SK-N-SH (cell line): ENCODE measurements around the gene PPP1R1B. TPM values are rescaled to one million over a fixed set of nuclear protein-coding genes. Genes with fewer than 3 reads are reported as not detected.
A peak's percentile ranks its signal among the peaks of the same experiment; 100 is the strongest.

ENCODE experiments used
- CTCF ChIA-PET: fragments of 300-600, 350-600 bp; formaldehyde crosslinking; extraction: SDS; loops from one replicate; lab custom pipeline; 2021; lab: Yijun Ruan, JAX
- POLR2A ChIA-PET: fragments of 350-600 bp; sonication (Branson Sonifier 250); formaldehyde crosslinking; extraction: SDS; loops from one replicate; lab custom pipeline; 2020; ENCODE audit warnings: antibody characterized with exemption, inconsistent platforms; lab: Yijun Ruan, JAX
- DNase-seq: peaks from one replicate; pipeline ENCODE4 v3.0.0; 2012
- H2AFZ ChIP-seq: fragments of 200-600 bp; sonication (generic); 2 replicates; pipeline ENCODE4 v1.8.1; 2016; ENCODE audit warnings: antibody characterized with exemption, mild to moderate bottlenecking, low read depth
- H3F3A ChIP-seq: fragments of 200-600 bp; sonication (generic); replicated peaks from 2 replicates; pipeline ENCODE3; 2016; ENCODE audit warnings: antibody characterized with exemption, mild to moderate bottlenecking; ENCODE audit not compliant: insufficient read depth
- H3K27ac ChIP-seq, 2 experiments: fragments of 200-500 bp in 1 of 2; fragments of 200-600 bp in 1 of 2; sonication (Bioruptor generic) in 1 of 2; sonication (generic), shearing (Covaris generic) in 1 of 2; 2 replicates each; pipeline versions ENCODE4 v1.5.1 to v1.6.1; 2014 to 2016; ENCODE audit warnings: low read depth in 2 of 2, inconsistent platforms in 1 of 2, low read length in 1 of 2, mild to moderate bottlenecking in 1 of 2, mixed read lengths in 1 of 2
- H3K27me3 ChIP-seq: fragments of 200-600 bp; sonication (generic), shearing (Covaris generic); 2 replicates; pipeline ENCODE4 v1.6.1; 2016; ENCODE audit warnings: mixed run types; ENCODE audit not compliant: insufficient read depth
- H3K36me3 ChIP-seq, 2 experiments: fragments of 200-500 bp in 1 of 2; fragments of 200-600 bp in 1 of 2; sonication (Bioruptor generic) in 1 of 2; sonication (generic) in 1 of 2; replicated peaks in 1 of 2; 2 replicates each; pipeline versions ENCODE3 to v1.5.1; 2014 to 2016; ENCODE audit warnings: low read length in 1 of 2, mild to moderate bottlenecking in 1 of 2; ENCODE audit not compliant: insufficient read depth in 2 of 2, control insufficient read depth in 1 of 2
- H3K4me1 ChIP-seq, 2 experiments: fragments of 200-500 bp in 1 of 2; fragments of 200-600 bp in 1 of 2; sonication (Bioruptor generic) in 1 of 2; sonication (generic), shearing (Covaris generic) in 1 of 2; 2 replicates each; pipeline versions ENCODE4 v1.5.1 to v1.6.1; 2014 to 2016; ENCODE audit warnings: low read depth in 1 of 2, low read length in 1 of 2, mixed run types in 1 of 2; ENCODE audit not compliant: insufficient read depth in 2 of 2, control insufficient read depth in 1 of 2
- H3K4me2 ChIP-seq: fragments of 200-600 bp; sonication (generic), shearing (Covaris generic); 2 replicates; pipeline ENCODE4 v1.6.1; 2017; ENCODE audit warnings: mixed run types
- H3K4me3 ChIP-seq, 2 experiments: fragments of 200-500 bp in 1 of 2; fragments of 200-600 bp in 1 of 2; sonication (Bioruptor generic) in 1 of 2; sonication (generic), shearing (Covaris generic) in 1 of 2; 2 replicates each; pipeline versions ENCODE4 v1.5.1 to v1.8.1; 2014 to 2016; ENCODE audit warnings: low read depth in 2 of 2, inconsistent platforms in 1 of 2, low read length in 1 of 2, mild to moderate bottlenecking in 1 of 2, mixed read lengths in 1 of 2, moderate library complexity in 1 of 2
- H3K79me2 ChIP-seq: fragments of 200-600 bp; sonication (generic); 2 replicates; pipeline ENCODE4 v1.8.1; 2017; ENCODE audit warnings: mild to moderate bottlenecking; ENCODE audit not compliant: insufficient read depth
- H3K9ac ChIP-seq: fragments of 200-600 bp; sonication (generic); 2 replicates; pipeline ENCODE4 v1.6.1; 2017; ENCODE audit warnings: mixed run types
- H3K9me2 ChIP-seq: fragments of 200-600 bp; sonication (generic); 2 replicates; pipeline ENCODE4 v1.6.1; 2017; ENCODE audit warnings: mixed run types
- H3K9me3 ChIP-seq: fragments of 200-600 bp; sonication (generic); 2 replicates; pipeline ENCODE4 v1.6.1; 2017; ENCODE audit warnings: mixed run types, mild to moderate bottlenecking, moderate library complexity
- H4K20me1 ChIP-seq: fragments of 200-600 bp; sonication (generic); 2 replicates; pipeline ENCODE4 v1.6.1; 2017; ENCODE audit warnings: mild to moderate bottlenecking, mixed run types; ENCODE audit not compliant: insufficient read depth
- CTCF ChIP-seq: fragments of 200-600 bp; sonication (generic); IDR thresholded peaks from 2 replicates; pipeline ENCODE4 v1.6.1; 2017; ENCODE audit warnings: antibody characterized with exemption, mild to moderate bottlenecking, moderate library complexity
- EP300 ChIP-seq, 2 experiments: IDR thresholded peaks; 2 replicates each; pipeline versions ENCODE4 v1.4.0 to v1.6.1; 2012; ENCODE audit warnings: borderline replicate concordance in 1 of 2, low read depth in 1 of 2, low read length in 1 of 2
- EZH2phosphoT487 ChIP-seq: fragments of 200-600 bp; sonication (generic); IDR thresholded peaks from 2 replicates; pipeline ENCODE4 v1.6.1; 2017; ENCODE audit warnings: low read depth, mixed run types, mild to moderate bottlenecking, antibody characterized with exemption, moderate library complexity, borderline replicate concordance
- FOXM1 ChIP-seq: IDR thresholded peaks from 2 replicates; pipeline ENCODE4 v1.4.0; 2012; ENCODE audit warnings: low read depth, mild to moderate bottlenecking
- GABPA ChIP-seq: IDR thresholded peaks from 2 replicates; pipeline ENCODE4 v1.4.0; 2012; ENCODE audit warnings: low read depth, mild to moderate bottlenecking
- JUND ChIP-seq: IDR thresholded peaks from 2 replicates; pipeline ENCODE4 v1.4.0; 2012
- NFIC ChIP-seq: IDR thresholded peaks from 2 replicates; pipeline ENCODE4 v1.4.0; 2012; ENCODE audit warnings: borderline replicate concordance
- PBX3 ChIP-seq: IDR thresholded peaks from 2 replicates; pipeline ENCODE4; 2012
- POLR2AphosphoS5 ChIP-seq: IDR thresholded peaks from 2 replicates; pipeline ENCODE4 v1.6.1; 2012; ENCODE audit warnings: low read depth, low read length
- RCOR1 ChIP-seq: fragments of 150-350 bp; IDR thresholded peaks from 2 replicates; pipeline ENCODE4 v1.6.1; 2017; ENCODE audit warnings: antibody characterized with exemption, low read length
- RXRA ChIP-seq: IDR thresholded peaks from 2 replicates; pipeline ENCODE4 v1.4.0; 2012; ENCODE audit warnings: low read depth, mild to moderate bottlenecking, borderline replicate concordance
- SIN3A ChIP-seq: IDR thresholded peaks from 2 replicates; pipeline ENCODE4 v1.6.1; 2012; ENCODE audit warnings: low read depth, mild to moderate bottlenecking, low read length, moderate library complexity, borderline replicate concordance
- SMC3 ChIP-seq: IDR thresholded peaks from 2 replicates; pipeline ENCODE4 v1.6.1; 2012; ENCODE audit warnings: low read depth, low read length, improper control_type of control experiment
- TCF12 ChIP-seq: IDR thresholded peaks from 2 replicates; pipeline ENCODE4 v1.4.0; 2012
- TEAD4 ChIP-seq: IDR thresholded peaks from 2 replicates; pipeline ENCODE4 v1.4.0; 2012; ENCODE audit warnings: mild to moderate bottlenecking, borderline replicate concordance; ENCODE audit not compliant: insufficient read depth
- USF2 ChIP-seq: fragments of 150-350 bp; IDR thresholded peaks from 2 replicates; pipeline ENCODE4 v1.6.1; 2017; ENCODE audit warnings: antibody characterized with exemption, low read length, low read depth, borderline replicate concordance
- WGBS: methylation state at CpG from one replicate; pipeline ENCODE4 v1.1.6; 2017; ENCODE audit warnings: low lambda C conversion rate; 5-methylcytosine and 5-hydroxymethylcytosine counted together
- polyA plus RNA-seq, 3 experiments: library from polyadenylated mRNA; depleted of rRNA; stranded (reverse); fragments of >200 nt; gene quantifications; 2 replicates each; pipeline ENCODE4 v1.2.3, GENCODE V29; 2012
- TF ChIP-seq, protein P1 (sequence below): IDR thresholded peaks from 2 replicates; pipeline ENCODE4 v1.4.0; 2012; ENCODE audit warnings: low read depth
- TF ChIP-seq, protein P2 (sequence below): fragments of 150-350 bp; IDR thresholded peaks from 2 replicates; pipeline ENCODE4 v1.6.1; 2016; ENCODE audit warnings: mild to moderate bottlenecking, low read depth, low read length

PPP1R1B gene
- polyA plus RNA-seq, 1 of the 3 experiments (the other 2 are of a cell fraction) = 0.07 TPM

- no peaks in the 10 kb centered on the region for H3F3A ChIP-seq
- 90% methylated on average over 2 of the region's 2 CpGs for WGBS
- no peaks in the 10 kb centered on the region for H3K9me3 ChIP-seq
- H3K9me2 ChIP-seq = no peaks in the 10 kb centered on the region
- CTCF ChIA-PET = interaction anchor here (0.7 to 15.8 kb wide), 10 partner anchors 9 to 64 kb away, joined by 3 to 279 read pairs (median 6); partner anchors contain the start of genes MIEN1 and PPP1R1B
- no peak overlapping the region for H2AFZ ChIP-seq
- H3K4me2 ChIP-seq = no peak overlapping the region
- no peak for DNase-seq
- POLR2A ChIA-PET = interaction anchor here (1.2 to 1.3 kb wide), 2 partner anchors 14 to 22 kb away, joined by 3 read pairs; partner anchors contain the start of gene PGAP3
- H3K79me2 ChIP-seq = no peaks in the 10 kb centered on the region
- no peak overlapping the region for H3K4me3 ChIP-seq
- peaks cover 0 to 10% of the 10 kb centered on the region in 2 experiments; a peak in 1 of 4 replicates for H3K4me1 ChIP-seq
- H3K36me3 ChIP-seq = peaks cover 0 to 10% of the 10 kb centered on the region in 2 experiments
- no peak for TF ChIP-seq EZH2phosphoT487
- TF ChIP-seq TEAD4 = no peak
- no peak for TF ChIP-seq EP300 (IDR thresholded peaks at IDR 0.05; ENCODE audit: borderline replicate concordance in 1 of 2, low read depth in 1 of 2, low read length in 1 of 2)
- no peak overlapping the region for H3K9ac ChIP-seq
- H3K27me3 ChIP-seq = no peaks in the 10 kb centered on the region
- H4K20me1 ChIP-seq = no peaks in the 10 kb centered on the region
- H3K27ac ChIP-seq = no peak overlapping the region
Observed at GRCh38 chr17:39666231-39666600, 39.5 kb downstream of the PPP1R1B start.

DNA sequence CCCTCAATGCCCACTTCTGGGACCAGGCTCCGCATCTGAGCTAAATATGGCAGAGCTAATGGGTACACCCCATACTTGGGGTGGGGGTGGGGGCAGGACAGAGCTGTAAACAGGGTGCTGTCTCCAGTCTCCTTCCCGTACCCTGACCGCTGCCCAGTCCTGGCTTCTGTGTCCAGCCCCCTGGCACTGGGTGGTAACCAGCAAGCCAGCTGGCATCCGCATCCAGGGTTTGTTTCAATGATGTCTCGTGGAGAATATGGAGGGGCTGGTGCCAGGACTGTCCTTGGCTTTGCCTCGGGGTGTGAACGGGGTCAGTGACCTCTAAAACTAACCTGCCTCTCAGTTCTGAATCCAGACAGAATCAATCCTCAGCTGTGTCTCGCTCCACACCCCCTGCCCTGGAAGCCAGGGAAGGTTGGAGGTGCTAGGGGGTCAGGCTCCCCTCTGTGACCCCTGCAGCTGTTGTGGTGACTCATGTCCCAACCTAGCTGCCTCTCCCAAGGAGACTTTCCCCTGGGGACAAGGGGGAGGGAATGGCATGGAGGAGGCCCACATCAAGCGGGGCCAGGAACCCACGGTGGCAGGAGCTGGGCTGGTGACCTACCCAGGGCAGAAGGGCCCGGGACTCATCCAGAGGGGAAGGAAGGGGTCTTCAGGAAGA lies 40.0 kb downstream of the PPP1R1B start:
- Histone ChIP-seq H4K20me1 (no peaks in the 10 kb centered on the region), H3K79me2 (no peaks in the 10 kb centered on the region), H3F3A (no peaks in the 10 kb centered on the region), H3K27ac (no peak overlapping the region), H2AFZ (no peak overlapping the region), H3K9ac (no peak overlapping the region), H3K4me3 (no peak overlapping the region), H3K9me3 (no peaks in the 10 kb centered on the region), H3K4me1 (peaks cover 0 to 11% of the 10 kb centered on the region in 2 experiments; a peak in 1 of 4 replicates), H3K9me2 (no peaks in the 10 kb centered on the region), H3K36me3 (peaks cover 0 to 7% of the 10 kb centered on the region in 2 experiments), H3K27me3 (no peaks in the 10 kb centered on the region), H3K4me2 (no peak overlapping the region)
- ChIA-PET POLR2A (interaction anchor here (1.2 to 1.3 kb wide), 2 partner anchors 14 to 21 kb away, joined by 3 read pairs; partner anchors contain the start of gene PGAP3), CTCF (interaction anchor here (0.8 to 15.8 kb wide), 9 partner anchors 8 to 64 kb away, joined by 3 to 279 read pairs (median 6); partner anchors contain the start of genes MIEN1 and PPP1R1B)
- 89% methylated on average over 10 of the region's 11 CpGs for WGBS
- DNase-seq = peak; percentile 53
- TF ChIP-seq RCOR1 (no peak), GABPA (no peak), RXRA (no peak), PBX3 (no peak), JUND (no peak), SMC3 (no peak), CTCF (no peak), FOXM1 (no peak), EP300 (IDR thresholded peaks at IDR 0.05; ENCODE audit: borderline replicate concordance in 1 of 2, low read depth in 1 of 2, low read length in 1 of 2) (no peak), USF2 (no peak), NFIC (no peak), SIN3A (no peak), EZH2phosphoT487 (no peak), TEAD4 (no peak), POLR2AphosphoS5 (no peak), TCF12 (no peak)
- TF ChIP-seq, protein P1, sequence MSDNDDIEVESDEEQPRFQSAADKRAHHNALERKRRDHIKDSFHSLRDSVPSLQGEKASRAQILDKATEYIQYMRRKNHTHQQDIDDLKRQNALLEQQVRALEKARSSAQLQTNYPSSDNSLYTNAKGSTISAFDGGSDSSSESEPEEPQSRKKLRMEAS = no peak
- TF ChIP-seq, protein P2, sequence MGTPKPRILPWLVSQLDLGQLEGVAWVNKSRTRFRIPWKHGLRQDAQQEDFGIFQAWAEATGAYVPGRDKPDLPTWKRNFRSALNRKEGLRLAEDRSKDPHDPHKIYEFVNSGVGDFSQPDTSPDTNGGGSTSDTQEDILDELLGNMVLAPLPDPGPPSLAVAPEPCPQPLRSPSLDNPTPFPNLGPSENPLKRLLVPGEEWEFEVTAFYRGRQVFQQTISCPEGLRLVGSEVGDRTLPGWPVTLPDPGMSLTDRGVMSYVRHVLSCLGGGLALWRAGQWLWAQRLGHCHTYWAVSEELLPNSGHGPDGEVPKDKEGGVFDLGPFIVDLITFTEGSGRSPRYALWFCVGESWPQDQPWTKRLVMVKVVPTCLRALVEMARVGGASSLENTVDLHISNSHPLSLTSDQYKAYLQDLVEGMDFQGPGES = no peak
